Measurements from ENCODE around the gene DST. TPM values are rescaled to one million over a fixed set of nuclear protein-coding genes. Genes with fewer than 3 reads are reported as not detected.
A peak's percentile ranks its signal among the peaks of the same experiment; 100 is the strongest.

The DST gene
- total RNA-seq, 4 donors from 2014 or later, result 114 to 219 (median 204) TPM

DNA sequence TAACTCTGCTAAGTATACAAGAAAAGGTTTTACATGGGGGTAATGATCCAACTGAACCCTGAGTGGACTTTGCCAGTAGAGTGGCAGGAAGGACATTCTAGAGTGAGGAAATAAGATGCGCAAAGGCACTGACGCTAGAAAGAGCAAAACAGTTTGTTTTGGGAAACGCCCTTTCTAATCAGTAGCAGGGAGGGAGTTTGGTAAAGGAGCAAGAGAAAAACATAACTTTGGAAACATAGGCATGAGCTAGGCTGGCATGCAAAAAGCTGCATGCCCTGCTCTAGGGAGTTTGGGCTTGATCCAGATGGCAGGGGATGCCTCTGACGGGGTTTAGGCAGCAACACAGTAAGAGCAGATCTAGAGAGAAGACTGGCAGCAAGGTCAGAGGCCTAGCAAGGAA is 135.2 kb downstream of the DST start:
- TF ChIP-seq POLR2A (IDR thresholded peaks at IDR 0.05), result no peak
- TF ChIP-seq, protein P1, sequence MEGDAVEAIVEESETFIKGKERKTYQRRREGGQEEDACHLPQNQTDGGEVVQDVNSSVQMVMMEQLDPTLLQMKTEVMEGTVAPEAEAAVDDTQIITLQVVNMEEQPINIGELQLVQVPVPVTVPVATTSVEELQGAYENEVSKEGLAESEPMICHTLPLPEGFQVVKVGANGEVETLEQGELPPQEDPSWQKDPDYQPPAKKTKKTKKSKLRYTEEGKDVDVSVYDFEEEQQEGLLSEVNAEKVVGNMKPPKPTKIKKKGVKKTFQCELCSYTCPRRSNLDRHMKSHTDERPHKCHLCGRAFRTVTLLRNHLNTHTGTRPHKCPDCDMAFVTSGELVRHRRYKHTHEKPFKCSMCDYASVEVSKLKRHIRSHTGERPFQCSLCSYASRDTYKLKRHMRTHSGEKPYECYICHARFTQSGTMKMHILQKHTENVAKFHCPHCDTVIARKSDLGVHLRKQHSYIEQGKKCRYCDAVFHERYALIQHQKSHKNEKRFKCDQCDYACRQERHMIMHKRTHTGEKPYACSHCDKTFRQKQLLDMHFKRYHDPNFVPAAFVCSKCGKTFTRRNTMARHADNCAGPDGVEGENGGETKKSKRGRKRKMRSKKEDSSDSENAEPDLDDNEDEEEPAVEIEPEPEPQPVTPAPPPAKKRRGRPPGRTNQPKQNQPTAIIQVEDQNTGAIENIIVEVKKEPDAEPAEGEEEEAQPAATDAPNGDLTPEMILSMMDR (IDR thresholded peaks at IDR 0.05 in 4 of 5, conservative IDR thresholded peaks at IDR 0.05 in 1 of 5), result no peak
- Histone ChIP-seq H3K4me3 (no peak overlapping the region), H3K27ac (peak overlapping the region; percentile 53 to 67 (median 58)), H3K4me1 (peaks cover 21 to 28% of the 10 kb centered on the region in 2 donors), H3K36me3 (peaks cover 0 to 55% of the 10 kb centered on the region in 2 donors), H3K27me3 (no peaks in the 10 kb centered on the region), H3K9me3 (no peaks in the 10 kb centered on the region)
- ATAC-seq, result peak in 1 of 2 donors; percentile 27
- intact Hi-C loops (cut with DNase I; ENCODE audit: low total_unique reads) (no loop called here), in situ Hi-C loops (cut with MboI; ENCODE audit: low sequenced_read_pairs in 4 of 4) (no loop called here)
- no peak for DNase-seq

DNA sequence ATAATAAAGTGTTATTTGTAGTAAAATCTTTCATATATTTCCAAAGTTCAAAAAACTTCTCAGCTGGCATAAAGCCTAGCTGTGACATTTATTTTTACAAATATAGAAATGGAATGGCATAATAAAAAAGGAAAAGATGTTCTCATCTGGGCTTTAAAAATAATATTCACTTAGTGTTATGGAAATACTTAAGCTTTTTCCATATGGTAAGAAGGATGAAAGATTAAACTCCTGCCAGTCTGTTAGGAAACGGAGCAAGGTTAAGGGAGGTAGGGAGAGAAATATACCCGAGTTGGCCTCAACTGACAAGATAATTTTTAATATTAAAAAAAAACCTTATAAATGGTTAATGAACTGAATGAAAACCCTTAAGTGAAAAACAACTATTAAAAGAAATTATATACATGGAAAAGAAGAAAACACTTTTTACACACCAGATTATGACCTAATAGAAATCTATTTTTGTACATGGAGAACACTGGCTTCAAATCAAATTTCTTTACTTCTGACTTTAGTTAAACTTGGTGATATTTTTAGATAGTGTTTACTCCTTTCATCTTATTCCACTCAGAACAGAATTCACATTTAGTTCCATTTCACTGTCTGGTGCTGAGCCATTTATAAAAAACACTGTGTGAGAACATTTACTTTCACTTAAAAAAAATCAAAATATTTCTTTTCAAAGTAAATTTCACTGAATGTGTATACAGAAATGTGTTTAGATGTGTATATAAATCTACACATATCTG is 137.0 kb downstream of the DST start:
- intact Hi-C loops (cut with DNase I; ENCODE audit: low total_unique reads) (no loop called here), in situ Hi-C loops (cut with MboI; ENCODE audit: low sequenced_read_pairs in 4 of 4) (no loop called here)
- peak in 1 of 2 donors; percentile 45 for ATAC-seq

DNA sequence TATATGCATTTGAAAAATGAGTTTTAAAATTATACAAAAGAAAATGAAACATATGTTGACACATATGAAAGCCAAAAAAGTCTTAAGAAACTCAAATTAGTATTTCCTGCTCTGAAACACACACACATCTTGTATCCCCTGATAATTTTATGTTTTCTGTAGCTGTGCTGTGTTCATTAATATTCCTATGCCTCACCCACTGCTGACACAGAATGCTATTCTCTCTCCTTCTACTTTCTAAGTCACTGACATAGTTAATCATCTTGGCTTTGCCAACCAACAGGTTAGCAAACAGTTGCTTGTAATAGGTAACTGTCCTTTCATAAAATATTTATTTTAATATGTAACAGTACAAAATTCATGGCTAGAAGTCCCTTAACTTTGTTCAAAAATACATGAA is 140.7 kb downstream of the DST start:
- peaks cover 3 to 43% of the 10 kb centered on the region in 2 donors for H3K36me3 ChIP-seq
- no peak for DNase-seq
- in situ Hi-C loops (cut with MboI; ENCODE audit: low sequenced_read_pairs in 4 of 4) (no loop called here), intact Hi-C loops (cut with DNase I; ENCODE audit: low total_unique reads) (no loop called here)
- no peaks in the 10 kb centered on the region for H3K9me3 ChIP-seq
- peak overlapping the region; percentile 5 to 42 (median 26) for H3K27ac ChIP-seq
- peaks cover 16 to 18% of the 10 kb centered on the region in 2 donors for H3K4me1 ChIP-seq
- no peaks in the 10 kb centered on the region for H3K27me3 ChIP-seq
- H3K4me3 ChIP-seq, result no peak overlapping the region
- TF ChIP-seq, protein P1 (IDR thresholded peaks at IDR 0.05 in 4 of 5, conservative IDR thresholded peaks at IDR 0.05 in 1 of 5), result no peak
- TF ChIP-seq POLR2A (IDR thresholded peaks at IDR 0.05), result no peak
- no peak for ATAC-seq

More for the DNA sequence above, 137.0 kb downstream of the DST start:
- no peak overlapping the region for H3K4me3 ChIP-seq
- H3K36me3 ChIP-seq, result peaks cover 0 to 55% of the 10 kb centered on the region in 2 donors
- TF ChIP-seq POLR2A (IDR thresholded peaks at IDR 0.05), result no peak
- TF ChIP-seq, protein P1 (IDR thresholded peaks at IDR 0.05 in 4 of 5, conservative IDR thresholded peaks at IDR 0.05 in 1 of 5), result no peak
- no peaks in the 10 kb centered on the region for H3K27me3 ChIP-seq
- peaks cover 26 to 28% of the 10 kb centered on the region in 2 donors for H3K4me1 ChIP-seq
- DNase-seq, result no peak
- peak overlapping the region; percentile 44 to 67 (median 56) for H3K27ac ChIP-seq
- no peaks in the 10 kb centered on the region for H3K9me3 ChIP-seq

DNA sequence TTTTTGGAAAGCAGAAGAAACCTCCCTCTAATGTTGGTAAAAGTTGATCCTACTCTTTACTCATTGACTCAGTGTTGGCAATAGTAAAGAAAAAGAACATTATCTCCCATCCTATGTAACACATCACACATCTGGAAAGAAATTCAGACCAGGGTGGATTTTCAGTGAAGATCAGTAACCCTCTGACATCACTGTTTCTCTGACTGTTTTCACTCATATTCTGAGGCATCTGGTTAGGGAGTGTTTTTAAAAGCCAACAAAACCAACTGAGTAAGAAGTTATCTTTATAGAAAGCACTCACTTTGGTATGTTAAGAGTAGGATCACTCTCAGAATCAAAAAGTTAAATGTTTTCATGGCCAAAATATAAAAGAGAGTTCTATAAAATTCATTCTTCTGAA is 143.6 kb downstream of the DST start:
- Histone ChIP-seq H3K4me1 (peaks cover 0 to 9% of the 10 kb centered on the region in 2 donors), H3K4me3 (no peak overlapping the region), H3K27ac (peak overlapping the region in 3 of 4 donors; percentile 14 to 42 (median 34)), H3K36me3 (peaks cover 3 to 55% of the 10 kb centered on the region in 2 donors), H3K9me3 (no peaks in the 10 kb centered on the region), H3K27me3 (no peaks in the 10 kb centered on the region)
- in situ Hi-C loops (cut with MboI; ENCODE audit: low sequenced_read_pairs in 4 of 4), result no loop called here
- no peak for TF ChIP-seq POLR2A (IDR thresholded peaks at IDR 0.05)
- TF ChIP-seq, protein P1 (IDR thresholded peaks at IDR 0.05 in 4 of 5, conservative IDR thresholded peaks at IDR 0.05 in 1 of 5), result no peak
- ATAC-seq, result no peak
- no peak for DNase-seq
- intact Hi-C loops (cut with DNase I; ENCODE audit: low total_unique reads), result no loop called here

All from gastrocnemius medialis (tissue), 4 donors.